HUES48 (cell line): Measurements from ENCODE around the gene DDC.

Source experiments
- H3K27ac ChIP-seq: one replicate; pipeline ENCODE4 v1.7.0; 2013; ENCODE audit warnings: low read depth, low read length, inconsistent platforms
- H3K27me3 ChIP-seq: 2 replicates; pipeline ENCODE4 v1.6.1; 2013; ENCODE audit warnings: mild to moderate bottlenecking, low read length; ENCODE audit not compliant: control insufficient read depth, insufficient read depth
- H3K36me3 ChIP-seq: 2 replicates; pipeline ENCODE4 v1.6.1; 2013; ENCODE audit warnings: low read length; ENCODE audit not compliant: control insufficient read depth, insufficient read depth
- H3K4me1 ChIP-seq: 2 replicates; pipeline ENCODE4 v1.6.1; 2013; ENCODE audit warnings: mild to moderate bottlenecking, low read length; ENCODE audit not compliant: control insufficient read depth, insufficient read depth
- H3K4me3 ChIP-seq: 2 replicates; pipeline ENCODE4 v1.5.1; 2013; ENCODE audit warnings: mild to moderate bottlenecking, low read depth, low read length
- H3K9ac ChIP-seq: 2 replicates; pipeline ENCODE4 v1.6.1; 2013; ENCODE audit warnings: mild to moderate bottlenecking, low read depth, low read length, moderate library complexity
- H3K9me3 ChIP-seq: 2 replicates; pipeline ENCODE4 v1.6.1; 2013; ENCODE audit warnings: low read length; ENCODE audit not compliant: control insufficient read depth, insufficient read depth

Gene DDC

GRCh38 chr7:50598460-50599343, 33.5 kb upstream of the DDC start:
- Histone ChIP-seq H3K27ac (no peak overlapping the region), H3K27me3 (no peaks in the 10 kb centered on the region), H3K4me3 (no peak overlapping the region), H3K9ac (no peak overlapping the region), H3K36me3 (peaks cover 77% of the 10 kb centered on the region), H3K9me3 (no peaks in the 10 kb centered on the region), H3K4me1 (peaks cover 10% of the 10 kb centered on the region)

GRCh38 chr7:50596484-50596883, 31.3 kb upstream of the DDC start:
- Histone ChIP-seq H3K27ac (no peak overlapping the region), H3K9me3 (no peaks in the 10 kb centered on the region), H3K36me3 (peaks cover 76% of the 10 kb centered on the region), H3K9ac (no peak overlapping the region), H3K27me3 (no peaks in the 10 kb centered on the region), H3K4me3 (no peak overlapping the region), H3K4me1 (no peaks in the 10 kb centered on the region)

- H3K27ac ChIP-seq = no peak overlapping the region
- peaks cover 71% of the 10 kb centered on the region for H3K36me3 ChIP-seq
- no peak overlapping the region for H3K9ac ChIP-seq
Measured at GRCh38 chr7:50595491-50596102, 30.4 kb upstream of the DDC start.

GRCh38 chr7:50594734-50595485, 29.7 kb upstream of the DDC start:
- H3K9ac ChIP-seq = no peak overlapping the region
- H3K36me3 ChIP-seq = peaks cover 65% of the 10 kb centered on the region
- H3K4me1 ChIP-seq = no peaks in the 10 kb centered on the region
- H3K27me3 ChIP-seq = no peaks in the 10 kb centered on the region
- no peaks in the 10 kb centered on the region for H3K9me3 ChIP-seq
- no peak overlapping the region for H3K27ac ChIP-seq
- H3K4me3 ChIP-seq = no peak overlapping the region

More at GRCh38 chr7:50595491-50596102, 30.4 kb upstream of the DDC start:
- no peaks in the 10 kb centered on the region for H3K9me3 ChIP-seq
- H3K27me3 ChIP-seq = no peaks in the 10 kb centered on the region
- no peak overlapping the region for H3K4me3 ChIP-seq
- H3K4me1 ChIP-seq = no peaks in the 10 kb centered on the region

- Histone ChIP-seq H3K4me3 (no peak overlapping the region), H3K9ac (no peak overlapping the region), H3K36me3 (peaks cover 62% of the 10 kb centered on the region), H3K9me3 (no peaks in the 10 kb centered on the region), H3K27ac (no peak overlapping the region), H3K27me3 (no peaks in the 10 kb centered on the region), H3K4me1 (no peaks in the 10 kb centered on the region)
Measured at GRCh38 chr7:50594136-50594535, 28.9 kb upstream of the DDC start.

- H3K4me1 ChIP-seq = no peaks in the 10 kb centered on the region
- H3K4me3 ChIP-seq = no peak overlapping the region
- no peaks in the 10 kb centered on the region for H3K9me3 ChIP-seq
- H3K27ac ChIP-seq = no peak overlapping the region
- H3K27me3 ChIP-seq = no peaks in the 10 kb centered on the region
- H3K36me3 ChIP-seq = peaks cover 52% of the 10 kb centered on the region
- H3K9ac ChIP-seq = no peak overlapping the region
Measured at GRCh38 chr7:50592940-50593339, 27.7 kb upstream of the DDC start.

- Histone ChIP-seq H3K27me3 (no peaks in the 10 kb centered on the region), H3K36me3 (peaks cover 45% of the 10 kb centered on the region), H3K9ac (no peak overlapping the region), H3K27ac (peak overlapping the region; percentile 32), H3K4me3 (no peak overlapping the region), H3K9me3 (no peaks in the 10 kb centered on the region), H3K4me1 (no peaks in the 10 kb centered on the region)
Measured at GRCh38 chr7:50591480-50592438, 26.6 kb upstream of the DDC start.

- Histone ChIP-seq H3K27ac (peak overlapping the region; percentile 32), H3K36me3 (peaks cover 38% of the 10 kb centered on the region), H3K27me3 (no peaks in the 10 kb centered on the region), H3K9ac (no peak overlapping the region), H3K9me3 (no peaks in the 10 kb centered on the region), H3K4me1 (no peaks in the 10 kb centered on the region), H3K4me3 (no peak overlapping the region)
Measured at GRCh38 chr7:50591098-50591479, 25.9 kb upstream of the DDC start.

GRCh38 chr7:50590535-50590934, 25.3 kb upstream of the DDC start:
- Histone ChIP-seq H3K4me3 (no peak overlapping the region), H3K9me3 (no peaks in the 10 kb centered on the region), H3K36me3 (peaks cover 36% of the 10 kb centered on the region), H3K27ac (no peak overlapping the region), H3K9ac (no peak overlapping the region), H3K27me3 (no peaks in the 10 kb centered on the region), H3K4me1 (no peaks in the 10 kb centered on the region)

GRCh38 chr7:50589364-50589763, 24.2 kb upstream of the DDC start:
- H3K27me3 ChIP-seq = no peaks in the 10 kb centered on the region
- no peaks in the 10 kb centered on the region for H3K9me3 ChIP-seq
- H3K27ac ChIP-seq = no peak overlapping the region
- no peak overlapping the region for H3K9ac ChIP-seq
- H3K4me1 ChIP-seq = no peaks in the 10 kb centered on the region
- H3K36me3 ChIP-seq = peaks cover 27% of the 10 kb centered on the region
- H3K4me3 ChIP-seq = no peak overlapping the region
